NCI-H2029 treated with DMSO at 0.1 percent for 48 hours (cell line): ENCODE results near the gene AFG1L.
"Not testable (repeated sequence)": the region's sequence is repeated elsewhere in the genome, so short reads cannot be mapped to it uniquely, and the experiment has no call there.

Experiments
- DNase-seq: peaks from one replicate; lab custom pipeline; 2025; lab: John Stamatoyannopoulos, UW

Gene AFG1L

DNA sequence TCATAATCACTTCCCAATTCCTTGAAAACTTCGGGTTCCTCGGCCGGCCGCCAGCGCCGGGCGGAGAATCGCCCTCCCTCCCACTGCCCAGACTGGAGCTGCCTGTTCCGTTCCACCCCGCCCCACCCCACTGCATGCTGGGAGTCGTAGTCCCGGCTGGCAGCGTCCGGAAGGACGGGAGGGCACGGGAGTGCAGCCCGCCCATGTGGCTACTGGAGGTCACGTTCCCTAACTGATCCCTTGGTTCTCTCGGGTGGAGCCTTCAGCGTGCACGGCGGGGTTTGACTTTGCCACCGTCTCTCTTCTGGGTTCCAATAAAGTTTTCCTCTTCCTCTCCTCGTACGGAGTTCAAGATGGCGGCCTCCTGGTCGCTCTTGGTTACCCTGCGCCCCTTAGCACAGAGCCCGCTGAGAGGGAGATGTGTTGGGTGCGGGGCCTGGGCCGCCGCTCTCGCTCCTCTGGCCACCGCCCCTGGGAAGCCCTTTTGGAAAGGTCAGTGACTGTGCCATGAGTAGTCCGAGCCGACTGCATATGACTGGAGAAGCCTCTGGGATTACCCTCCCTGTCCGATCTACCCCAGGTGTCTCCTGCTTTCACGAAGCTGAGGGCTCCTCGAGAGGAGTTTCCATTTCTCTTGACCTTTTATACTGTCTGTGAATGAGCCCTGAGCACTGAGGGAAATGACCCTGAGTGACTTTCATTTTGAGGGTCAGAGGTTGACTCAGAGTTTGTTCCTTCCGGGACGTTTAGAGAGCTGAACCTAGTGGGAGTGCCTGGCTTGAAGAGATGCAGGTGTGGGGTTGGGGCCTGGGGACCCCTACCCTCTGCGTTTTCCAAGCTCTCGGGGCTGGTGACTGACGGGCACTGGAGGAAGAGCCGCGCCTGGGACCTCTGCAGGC lies at the start of gene AFG1L:
AFG1L (plus strand) TSS at position 328 of the 899 bp plus-strand sequence; CDS start at position 354, 26 bp downstream.
- peak; percentile 65 for DNase-seq

DNA sequence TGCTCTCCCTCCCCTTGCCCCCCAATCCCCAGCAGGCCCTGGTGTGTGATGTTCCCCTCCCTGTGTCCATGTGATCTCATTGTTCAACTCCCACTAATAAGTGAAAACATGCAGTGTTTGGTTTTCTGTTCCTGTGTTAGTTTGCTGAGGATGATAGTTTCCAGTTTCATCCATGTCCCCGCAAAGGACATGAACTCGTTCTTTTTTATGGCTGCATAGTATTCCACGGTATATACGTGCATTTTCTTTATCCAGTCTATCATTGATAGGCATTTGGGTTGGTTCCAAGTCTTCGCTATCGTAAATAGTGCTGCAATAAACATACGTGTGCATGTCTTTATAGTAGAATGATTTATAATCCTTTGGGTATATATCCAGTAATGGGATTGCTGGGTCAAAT lies 49.8 kb upstream of the AFG1L start:
- DNase-seq: not testable (repeated sequence)

- DNase-seq: no peak
Observed at GRCh38 chr6:108247965-108248536, 46.8 kb upstream of the AFG1L start.

DNA sequence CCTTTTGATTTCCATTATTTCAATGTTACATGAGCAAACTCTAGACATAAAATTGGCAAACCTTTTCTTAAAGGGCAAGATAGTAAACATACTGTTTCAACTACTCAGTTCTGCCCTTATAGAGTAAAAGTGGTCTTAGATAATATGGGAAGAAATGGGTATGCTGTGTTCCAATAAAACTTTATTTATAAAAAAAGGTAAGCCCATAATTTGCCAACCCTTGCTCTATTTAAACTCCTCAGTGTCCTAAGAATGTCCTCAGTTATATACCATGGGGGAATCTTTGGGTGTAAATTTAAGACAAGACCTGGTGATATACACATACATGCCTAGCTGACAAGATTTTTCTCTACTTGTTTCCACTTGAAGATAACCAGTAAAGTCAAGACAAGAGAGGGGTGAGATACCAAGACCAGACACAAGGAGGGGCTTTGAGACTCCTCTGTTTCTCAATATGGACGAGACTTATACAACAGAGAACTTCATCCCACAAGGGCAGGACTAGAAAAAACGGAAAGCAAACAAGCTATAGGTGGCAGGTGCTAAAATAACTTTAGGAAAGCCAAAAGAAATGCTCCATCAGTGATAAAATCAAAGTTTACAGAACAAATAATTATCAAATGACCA lies 44.5 kb upstream of the AFG1L start:
- DNase-seq: no peak

GRCh38 chr6:108251252-108251651 lies 43.6 kb upstream of the AFG1L start:
- DNase-seq: peak; percentile 17

DNA sequence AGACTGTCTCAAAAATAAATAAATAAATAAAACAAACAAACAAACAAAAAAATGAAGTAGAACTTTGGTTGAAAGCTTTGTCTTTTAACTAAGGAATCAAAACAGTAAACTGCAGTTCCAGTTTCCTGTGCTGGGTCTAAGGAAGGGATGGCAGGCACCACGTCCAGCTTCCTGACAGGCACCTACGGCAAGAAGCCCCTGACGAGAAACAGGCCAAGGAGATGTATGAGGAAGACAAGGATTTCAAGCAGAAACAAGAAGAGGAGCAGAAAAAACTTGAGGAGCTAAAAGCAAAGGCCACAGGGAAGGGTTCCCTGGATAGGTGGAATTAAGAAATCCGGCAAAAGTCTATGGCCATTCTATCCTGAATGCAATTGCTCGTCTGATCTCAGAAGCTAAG lies 42.8 kb upstream of the AFG1L start:
- no peak for DNase-seq

DNA sequence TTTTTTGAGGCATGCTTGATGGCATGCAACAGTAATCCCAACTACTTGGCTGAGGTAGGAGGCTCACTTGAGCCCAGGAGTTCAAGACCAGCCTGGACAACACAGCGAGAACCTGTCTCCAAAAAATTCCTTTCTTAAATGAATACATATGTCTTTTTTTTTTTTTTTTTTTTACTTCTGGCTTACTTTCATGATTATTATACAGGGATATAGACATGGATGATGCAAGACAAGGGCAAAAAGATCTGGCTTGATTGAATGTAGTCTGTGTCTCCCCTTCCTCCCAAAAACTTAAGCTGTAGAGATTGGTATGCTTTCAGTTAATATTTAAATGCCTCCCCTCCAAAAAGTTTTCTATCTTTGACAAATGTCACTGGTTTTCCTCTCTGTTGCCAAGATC lies 41.6 kb upstream of the AFG1L start:
- DNase-seq: no peak

DNA sequence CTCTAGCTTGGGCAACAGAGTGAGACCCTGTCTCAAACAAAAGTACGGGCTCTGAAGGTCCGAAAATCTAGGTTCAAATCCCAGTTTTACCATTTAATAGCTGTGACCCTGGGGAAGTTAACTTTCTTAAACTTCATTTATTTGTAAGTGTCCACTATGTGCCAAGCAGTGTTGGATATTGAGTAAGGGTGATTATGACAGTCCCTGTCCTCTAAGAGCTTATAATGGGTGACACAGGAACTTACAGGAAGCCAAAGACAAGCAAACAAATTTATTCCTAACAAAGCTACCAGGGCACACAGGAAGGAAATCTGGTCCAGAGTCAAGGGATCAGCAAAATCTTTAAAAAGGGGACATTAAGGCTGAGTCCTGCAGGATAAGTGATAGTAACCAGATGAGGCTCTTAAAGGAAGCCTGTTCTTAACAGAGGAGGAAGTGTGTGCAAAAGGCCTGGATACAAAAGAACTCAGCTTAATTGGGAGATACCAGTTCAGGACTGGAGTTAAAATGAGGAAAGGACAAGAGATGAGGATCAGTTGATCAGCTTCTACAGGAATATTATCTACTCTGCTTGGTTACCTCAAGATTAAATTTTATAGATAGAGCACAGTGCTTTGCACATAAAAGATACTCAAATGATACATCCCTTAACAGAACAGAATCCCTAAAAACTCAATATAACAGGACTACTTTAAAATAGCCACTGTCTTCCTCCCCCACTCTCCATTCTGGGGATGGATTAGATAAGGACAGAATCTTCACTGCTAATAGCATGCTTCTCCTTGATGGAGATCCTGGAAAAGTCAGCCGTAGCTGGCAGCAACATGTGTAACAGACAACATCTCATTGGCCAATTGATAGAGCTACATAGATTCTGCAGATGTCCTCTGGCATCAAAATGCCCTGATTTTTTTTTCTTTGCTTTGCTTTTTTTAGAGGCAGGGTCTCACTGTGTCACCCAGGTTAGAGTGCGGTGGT lies 40.1 kb upstream of the AFG1L start:
- DNase-seq: no peak

GRCh38 chr6:108260126-108260808 lies 34.6 kb upstream of the AFG1L start:
- DNase-seq: peak; percentile 3

- peak; percentile 86 for DNase-seq
Observed at GRCh38 chr6:108260809-108261569, 33.9 kb upstream of the AFG1L start, which contains the start of gene SNX3. TSS of gene SNX3 (minus strand) at chr6:108261040. CDS start at chr6:108260921, 119 bp downstream.

GRCh38 chr6:108263371-108263770 lies 31.5 kb upstream of the AFG1L start:
- no peak for DNase-seq

DNA sequence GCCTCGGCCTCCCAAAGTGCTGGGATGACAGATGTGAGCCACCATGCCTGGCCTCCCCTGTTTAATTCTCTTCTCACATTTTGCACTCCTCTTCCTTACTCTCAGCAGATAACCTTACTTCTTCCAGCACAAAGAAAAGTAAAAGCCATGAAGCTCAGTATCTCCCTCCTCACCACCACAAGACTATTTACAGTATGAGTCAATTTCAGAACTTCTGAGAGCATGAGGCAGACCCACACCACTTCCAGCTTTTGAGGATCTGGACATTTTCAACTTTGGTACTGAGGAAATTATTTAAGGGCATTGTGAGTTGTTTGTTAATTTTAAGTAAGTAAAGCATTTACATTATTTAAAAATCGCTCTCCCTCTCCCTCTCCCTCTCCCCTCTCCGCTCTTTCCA lies 26.0 kb upstream of the AFG1L start:
- no peak for DNase-seq

- DNase-seq: not testable (repeated sequence)
Observed at GRCh38 chr6:108269955-108270354, 24.9 kb upstream of the AFG1L start.

DNA sequence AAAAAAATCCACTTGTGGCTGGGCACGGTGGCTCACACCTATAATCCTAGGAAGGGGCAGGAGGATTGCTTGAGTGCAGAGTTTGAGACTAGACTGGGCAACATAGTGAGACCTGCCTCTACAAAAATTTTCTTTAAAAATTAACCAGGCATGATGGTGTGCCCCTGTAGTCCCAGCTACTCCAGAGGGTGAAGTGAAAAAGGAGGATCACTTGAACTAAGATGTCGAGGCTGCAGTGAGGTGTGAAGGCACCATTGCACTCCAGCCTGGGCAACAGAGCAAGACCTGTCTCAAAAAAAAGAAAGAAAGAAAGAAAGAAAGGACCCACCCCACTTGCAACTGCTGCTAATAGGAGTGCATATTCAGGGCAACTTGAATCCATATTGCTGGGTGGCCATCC lies 20.3 kb upstream of the AFG1L start:
- no peak for DNase-seq

DNA sequence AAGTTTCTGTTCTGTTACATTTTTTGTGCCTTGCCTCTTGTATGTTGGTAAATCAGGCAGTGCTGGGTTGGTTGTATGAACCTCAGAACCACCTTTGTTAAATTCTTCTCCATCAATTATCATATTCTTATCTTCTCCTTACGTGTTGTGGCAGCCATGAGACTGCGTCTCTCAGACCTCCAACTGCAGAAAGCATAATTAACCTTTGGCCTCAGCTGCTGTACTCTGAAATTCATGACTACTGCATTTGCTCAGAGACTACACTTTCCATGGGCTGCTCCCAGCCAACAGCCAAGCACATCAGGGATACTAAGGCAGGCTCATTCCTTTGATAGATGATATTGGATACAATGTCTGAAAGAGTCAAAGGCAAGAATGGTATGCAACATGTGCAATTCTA lies 18.9 kb upstream of the AFG1L start:
- DNase-seq: no peak

DNA sequence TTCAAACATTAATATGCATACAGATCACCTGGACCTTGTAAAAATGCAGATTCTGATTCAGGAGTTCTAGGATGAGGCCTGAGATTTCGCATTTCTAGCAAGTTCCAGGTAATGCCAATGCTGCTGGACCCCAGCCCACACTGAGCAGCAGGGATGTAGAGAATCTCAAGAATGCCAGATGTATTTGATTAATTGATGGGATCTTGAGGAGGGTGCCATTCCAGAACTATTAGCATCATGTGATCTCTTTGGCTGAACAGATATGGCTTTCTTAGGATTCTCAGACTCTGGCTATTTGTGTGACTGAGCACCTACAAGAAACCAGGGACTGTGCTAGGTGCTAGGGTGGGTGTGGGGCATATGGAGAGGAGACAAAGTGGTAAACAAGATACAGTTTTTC lies 17.6 kb upstream of the AFG1L start:
- no peak for DNase-seq

- DNase-seq: no peak
Observed at GRCh38 chr6:108277831-108278230, 17.0 kb upstream of the AFG1L start.

DNA sequence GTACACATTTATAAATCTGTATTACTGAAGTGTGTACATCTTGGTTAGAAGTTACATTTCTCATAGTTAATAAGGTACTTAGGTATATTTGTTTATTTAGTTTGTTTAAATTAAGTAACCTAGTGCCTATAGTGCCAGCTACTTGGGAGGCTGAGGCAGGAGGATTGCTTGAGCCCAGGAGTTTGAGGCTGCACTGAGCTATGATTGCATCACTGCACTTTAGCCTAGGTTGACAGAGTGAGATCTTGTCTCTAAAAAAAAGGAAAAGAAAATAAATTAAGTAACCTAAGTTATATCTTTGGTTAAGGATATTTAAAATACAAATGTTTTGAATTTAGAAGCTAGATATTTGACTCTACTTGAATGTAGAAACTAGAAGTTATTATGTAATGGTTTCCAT lies 9.5 kb upstream of the AFG1L start:
- DNase-seq: no peak

GRCh38 chr6:108286366-108286765 lies 8.5 kb upstream of the AFG1L start:
- DNase-seq: no peak

DNA sequence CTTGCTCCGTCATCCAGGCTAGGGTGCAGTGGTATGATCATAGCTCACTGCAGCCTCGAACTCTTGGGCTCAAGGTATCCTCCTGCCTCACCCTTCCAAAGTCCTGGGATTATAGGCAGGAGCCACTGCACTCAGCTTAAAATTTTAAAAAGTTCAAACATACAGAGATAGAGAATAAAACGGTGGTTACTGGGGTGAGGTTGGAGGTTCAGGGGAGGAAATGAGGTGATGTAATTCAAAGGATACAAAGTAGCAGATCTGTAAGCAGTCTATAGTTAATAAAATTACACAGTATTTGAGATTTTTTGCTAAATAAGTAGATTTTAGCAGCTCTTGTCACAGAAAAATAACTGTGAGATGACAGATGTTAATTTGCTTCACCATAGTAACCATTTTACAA lies 7.5 kb upstream of the AFG1L start:
- no peak for DNase-seq
